NCI-H2171 treated with DMSO at 0.1 percent for 48 hours (cell line): ENCODE measurements around the gene EIPR1.

Source experiments
- DNase-seq: peaks from one replicate; lab custom pipeline; 2025; lab: John Stamatoyannopoulos, UW

The EIPR1 gene

DNA sequence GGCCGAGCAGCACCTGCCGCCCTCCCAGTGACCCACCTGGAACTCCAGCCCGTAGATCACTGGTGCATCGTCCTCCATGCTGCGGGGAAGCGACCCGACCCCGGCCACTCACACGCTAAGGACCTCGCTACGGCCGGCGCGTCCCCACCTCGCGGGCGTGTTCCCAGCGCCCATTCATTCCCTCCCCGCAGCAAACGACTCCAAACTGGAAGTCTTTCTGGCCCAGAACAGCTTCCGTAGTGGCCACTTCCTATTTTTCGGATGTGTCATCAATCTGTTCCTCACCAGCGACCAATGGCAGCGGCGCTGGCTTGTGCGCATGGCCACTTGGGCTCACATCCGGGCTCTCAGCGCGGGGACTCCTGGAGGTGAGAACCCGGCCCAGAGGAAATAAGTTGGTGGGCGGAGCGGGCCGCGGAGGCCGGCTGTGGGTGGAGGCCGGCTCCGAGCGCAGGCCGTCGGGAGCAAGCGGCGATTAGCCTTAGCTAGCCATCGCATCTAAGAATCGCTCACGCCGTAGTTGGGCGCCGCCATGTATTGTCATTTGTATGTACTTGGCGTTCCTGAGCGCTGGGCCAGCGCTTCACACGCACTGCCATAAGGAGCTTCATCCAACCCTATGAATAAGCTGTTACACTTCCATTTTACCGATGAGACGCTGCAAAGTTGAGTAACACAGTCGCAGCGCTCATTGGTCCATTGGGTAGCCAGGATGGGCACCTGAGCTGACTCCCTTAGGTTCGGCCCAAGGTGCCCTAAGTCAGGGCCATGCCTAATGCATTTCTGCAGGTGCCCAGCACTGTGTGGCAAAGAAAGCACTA, at the start of gene EIPR1:
EIPR1 (minus strand) TSS at position 207 of the 821 bp plus-strand sequence; CDS start at position 78, 129 bp downstream.
- peak; percentile 99 for DNase-seq

DNA sequence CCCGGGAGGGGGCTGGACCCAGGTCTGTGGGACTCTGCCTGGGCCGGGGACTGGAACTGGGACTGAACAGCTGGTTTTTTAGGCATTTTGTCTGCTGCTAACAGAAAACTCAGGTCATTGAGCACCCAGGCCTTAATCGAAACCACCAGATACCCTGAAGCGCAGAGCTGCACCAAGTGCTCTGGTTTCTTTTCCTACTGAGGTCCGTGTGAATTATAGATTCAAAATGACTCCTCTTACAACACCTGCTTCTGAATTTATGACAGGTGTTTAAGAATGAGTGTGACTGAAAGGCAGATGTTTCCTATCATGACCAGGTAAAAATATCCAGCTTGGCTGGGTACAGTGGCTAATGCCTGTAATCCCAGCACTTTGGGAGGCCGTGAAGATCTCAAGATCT, 49.7 kb upstream of the EIPR1 start:
- peak; percentile 59 for DNase-seq

DNA sequence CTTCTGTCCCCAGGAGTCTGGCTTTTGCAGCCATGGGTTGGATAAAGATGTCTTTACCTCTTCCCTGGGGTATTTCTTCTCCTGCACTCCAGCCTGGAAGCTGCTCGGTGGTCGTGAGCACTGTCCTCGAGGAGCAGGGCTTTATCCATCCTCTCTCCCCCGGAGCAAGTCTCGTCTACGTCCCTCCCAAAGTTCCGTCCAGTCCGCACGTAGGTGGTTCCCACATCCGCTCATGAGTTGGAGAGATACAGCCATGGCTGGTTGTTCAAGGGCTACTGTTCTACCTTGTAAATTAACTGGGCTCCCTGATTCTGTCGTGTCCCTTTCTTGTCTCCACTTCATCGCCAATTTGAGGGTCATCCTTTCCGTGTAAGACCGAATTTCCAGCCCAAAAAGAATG, 49.0 kb upstream of the EIPR1 start:
- DNase-seq = no peak

DNA sequence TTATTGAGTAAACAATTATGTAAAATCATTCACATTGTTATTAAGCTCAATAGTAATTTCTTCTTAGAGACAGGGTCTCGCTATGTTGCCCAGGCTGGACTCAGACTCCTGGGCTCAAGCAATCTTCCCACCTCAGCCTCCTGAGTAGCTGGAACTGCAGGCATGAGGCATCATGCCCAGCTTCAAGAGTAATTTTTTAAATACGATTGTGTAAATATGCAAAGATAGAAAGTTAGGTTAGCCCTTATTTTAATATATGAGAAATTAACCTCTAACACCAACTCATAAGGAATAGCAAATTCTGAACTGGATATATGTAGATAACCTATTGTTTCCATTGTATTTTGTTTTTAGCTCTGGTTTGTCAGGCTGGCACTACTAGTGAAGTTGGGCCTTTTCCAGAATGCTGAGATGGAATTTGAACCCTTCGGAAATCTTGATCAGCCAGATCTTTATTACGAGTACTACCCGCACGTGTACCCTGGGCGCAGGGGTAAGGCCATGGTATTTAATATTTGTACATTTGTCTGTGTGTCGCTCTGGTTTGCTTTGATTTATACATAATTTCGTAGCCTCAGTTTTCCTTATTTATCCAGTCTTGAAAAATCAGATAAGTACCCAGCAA, 46.7 kb upstream of the EIPR1 start:
- no peak for DNase-seq

DNA sequence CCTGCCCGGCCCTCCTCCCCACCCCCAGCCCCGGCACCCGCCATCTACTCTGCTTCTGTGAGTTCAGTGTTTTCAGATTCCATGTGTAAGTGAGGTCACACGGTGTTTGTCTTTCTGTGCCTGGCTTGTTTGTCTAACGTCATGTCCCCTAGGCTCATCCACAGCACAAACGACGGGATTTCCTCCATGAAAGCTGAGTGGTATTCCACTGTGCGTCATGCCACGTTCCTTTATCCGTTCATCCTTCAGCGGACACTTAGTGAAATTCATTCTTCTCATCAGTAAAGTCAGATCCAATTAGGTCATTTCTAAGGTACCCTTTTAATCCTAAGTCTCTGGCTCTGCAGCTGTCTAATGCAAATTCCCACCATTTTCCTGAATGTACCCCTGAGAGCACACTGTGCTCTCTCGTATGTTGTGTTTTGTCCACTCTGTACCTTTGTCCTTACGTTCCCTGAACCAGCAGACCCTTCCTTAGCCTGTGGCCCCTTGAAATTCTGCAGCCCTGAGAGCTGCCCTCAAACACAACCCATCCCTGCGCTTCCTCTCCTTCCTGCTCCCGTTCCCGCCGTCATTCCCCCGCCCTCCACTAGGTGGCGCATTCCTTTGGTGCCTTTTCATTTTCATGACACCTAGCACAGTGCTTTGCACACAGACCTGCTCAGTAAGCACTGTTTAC, 46.0 kb upstream of the EIPR1 start:
- peak; percentile 39 for DNase-seq

DNA sequence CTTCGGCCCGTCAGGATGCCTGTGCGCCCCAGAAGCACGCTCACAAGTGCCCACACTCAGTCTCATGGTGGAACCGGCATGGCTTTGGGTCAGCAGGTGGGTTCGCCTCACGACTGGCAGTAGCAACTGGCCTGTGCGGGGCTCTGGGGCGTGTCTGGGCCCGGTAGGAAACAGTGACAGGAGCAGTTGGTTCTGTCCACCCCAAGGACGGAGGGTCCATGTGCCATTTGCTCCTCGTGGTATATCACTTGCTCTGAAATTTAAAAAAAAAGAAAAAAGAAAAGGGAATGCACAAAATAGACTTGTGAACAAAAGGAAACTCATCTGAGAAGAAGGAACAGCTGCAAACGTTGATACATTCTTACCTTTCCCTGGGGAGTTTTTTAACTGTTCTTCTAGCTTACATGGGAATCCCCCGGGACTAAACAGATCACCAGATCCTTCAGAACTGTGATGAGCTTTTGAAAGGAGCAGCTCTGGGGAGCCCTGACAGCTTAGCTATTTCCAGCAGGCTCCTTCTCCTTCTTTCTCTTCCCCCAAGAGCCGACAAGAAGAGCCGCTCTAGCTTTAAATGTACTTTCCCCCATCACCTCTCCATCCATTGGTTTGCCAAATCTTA, 44.7 kb upstream of the EIPR1 start:
- peak; percentile 86 for DNase-seq

DNA sequence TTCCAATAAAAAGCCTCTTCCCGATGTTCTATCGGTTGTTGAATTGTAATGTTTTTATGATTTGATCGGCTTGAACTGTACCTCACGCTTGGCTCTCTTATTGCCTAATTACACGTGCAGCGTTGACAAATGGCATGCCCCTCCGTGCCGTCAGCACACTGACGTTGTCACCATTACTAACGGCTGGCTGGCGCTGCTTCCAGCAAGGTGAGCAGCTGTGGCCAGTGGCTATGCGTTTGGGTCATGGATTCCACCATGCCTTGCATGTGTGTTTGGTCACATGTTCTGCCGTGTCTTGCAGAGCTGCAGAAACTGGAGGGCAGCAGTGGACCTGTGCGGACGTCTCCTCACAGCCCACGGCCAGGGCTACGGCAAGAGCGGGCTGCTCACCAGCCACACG, 44.0 kb upstream of the EIPR1 start:
- DNase-seq = no peak

DNA sequence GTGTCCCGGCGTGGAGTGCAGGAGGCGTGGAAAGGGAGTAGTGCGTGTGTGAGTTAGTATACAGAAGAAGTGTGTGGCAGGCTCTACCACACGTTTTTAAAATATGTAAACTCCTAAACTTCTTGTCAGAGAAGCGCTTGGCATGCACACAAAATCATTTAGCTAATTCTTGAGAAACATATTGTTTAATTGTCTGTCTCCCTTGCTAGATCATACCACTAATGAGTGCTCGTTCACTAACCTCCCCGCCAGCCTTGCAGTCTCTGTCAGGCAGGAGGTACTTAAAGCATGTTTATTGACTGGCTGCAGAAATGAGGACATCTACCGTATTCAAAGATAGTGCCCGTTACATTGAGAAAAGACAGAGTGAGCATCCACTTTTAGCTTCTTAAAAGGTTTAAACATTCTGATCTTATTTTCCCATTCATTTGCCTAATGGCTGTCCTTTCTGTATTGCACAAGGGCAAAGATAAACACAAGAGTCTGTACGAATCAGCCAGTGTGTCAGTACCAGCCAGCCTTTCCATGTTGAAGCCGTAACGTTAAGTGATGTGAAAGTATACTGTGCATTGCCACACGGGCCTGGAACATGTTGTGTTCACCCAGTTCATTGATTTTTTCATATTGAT, 43.3 kb upstream of the EIPR1 start:
- DNase-seq = no peak

DNA sequence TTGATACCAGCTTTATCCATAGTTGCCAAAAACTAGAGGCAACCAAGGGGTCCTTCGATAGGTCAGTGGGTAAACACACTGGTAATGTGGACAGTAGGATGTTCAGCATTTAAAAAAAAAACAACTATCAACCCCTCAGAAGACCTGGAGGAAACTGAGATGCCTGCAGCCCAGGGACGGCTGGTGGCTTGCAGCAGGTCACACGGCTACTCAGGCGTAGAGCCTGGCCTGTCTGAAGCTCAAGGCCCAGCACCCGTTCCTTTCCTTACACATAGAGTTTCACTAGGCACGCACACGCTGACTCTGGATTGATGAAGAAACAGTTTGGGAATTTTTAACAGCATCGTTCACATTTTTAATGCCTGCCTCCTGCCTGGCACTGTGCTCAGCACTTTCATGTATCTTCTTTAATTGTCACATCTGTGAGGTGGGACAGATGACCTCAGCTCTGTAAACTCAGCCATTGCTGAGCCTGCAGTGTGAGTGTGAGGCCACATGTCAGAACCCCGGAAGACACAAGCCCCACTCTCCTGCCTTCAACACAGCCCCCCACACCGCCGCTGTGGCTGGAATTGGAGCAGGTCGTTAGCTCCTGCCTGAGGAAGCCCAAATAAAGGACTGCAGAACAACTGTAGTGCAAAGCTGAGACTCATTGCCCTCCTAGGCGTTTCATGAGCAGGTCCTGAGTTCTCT, 42.6 kb upstream of the EIPR1 start:
- no peak for DNase-seq

DNA sequence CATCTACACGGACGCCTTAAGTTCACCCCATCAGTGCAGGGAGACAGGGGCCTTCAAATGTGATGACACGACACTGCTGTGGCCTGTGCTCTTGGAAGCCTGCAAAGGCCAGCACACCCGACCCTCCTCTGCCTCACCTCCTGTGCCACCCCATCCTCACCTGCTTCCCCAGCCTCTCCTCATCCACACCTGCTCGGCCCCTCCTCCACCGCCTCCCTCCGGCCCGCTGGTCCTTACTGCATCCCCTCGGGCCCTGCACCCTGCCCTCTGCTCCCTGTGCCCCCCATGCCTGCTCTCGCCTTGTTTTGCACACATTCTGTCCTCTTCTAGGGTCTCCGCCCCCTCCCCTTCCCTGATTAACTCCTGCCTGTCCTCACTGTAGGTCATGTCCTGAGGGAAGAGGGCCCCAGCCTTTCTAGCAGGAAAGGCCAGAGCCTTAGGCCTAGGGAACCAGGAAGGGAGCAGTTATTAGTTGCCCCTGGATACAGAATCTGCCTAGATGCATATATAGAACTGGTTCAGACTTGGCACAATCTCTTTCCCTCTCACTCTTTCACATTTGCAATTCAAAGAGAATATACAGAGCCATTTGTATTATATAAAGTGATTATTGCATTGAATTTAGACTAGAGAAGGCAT, 41.3 kb upstream of the EIPR1 start:
- DNase-seq = no peak

DNA sequence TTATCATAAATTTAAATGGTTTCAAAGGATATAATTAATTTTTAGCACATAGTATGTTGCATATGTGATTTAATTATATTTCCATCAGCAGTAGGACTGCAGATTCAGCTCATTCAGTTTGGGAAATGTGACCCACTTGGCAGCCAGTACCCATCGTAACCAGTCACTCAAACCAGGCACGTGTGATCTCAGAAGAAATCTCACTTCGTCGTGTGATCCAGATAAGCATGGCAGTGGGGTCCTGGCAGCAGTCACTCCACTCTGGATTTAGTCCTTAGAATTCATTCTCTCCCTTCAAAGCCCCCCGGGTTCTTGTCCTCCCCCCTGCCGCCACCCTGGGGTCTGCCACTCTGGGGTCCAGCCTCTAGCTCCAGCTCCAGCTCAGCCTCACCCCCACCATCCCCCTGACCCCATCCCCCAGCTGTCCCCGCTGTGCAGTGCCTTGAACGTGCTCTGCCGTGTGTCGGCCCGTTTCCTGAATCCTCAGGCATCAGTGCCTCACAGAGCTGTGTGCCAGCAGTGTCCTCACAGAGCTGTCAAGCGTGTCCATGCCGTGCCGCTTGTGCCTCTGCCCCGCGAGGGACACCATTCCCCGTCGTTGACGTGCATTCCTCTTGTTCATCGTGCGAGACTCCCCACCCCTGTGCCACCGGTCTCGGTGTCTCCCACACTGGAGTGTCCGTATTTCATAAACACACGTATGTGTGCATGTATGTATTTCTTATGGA, 36.7 kb upstream of the EIPR1 start:
- DNase-seq = no peak

DNA sequence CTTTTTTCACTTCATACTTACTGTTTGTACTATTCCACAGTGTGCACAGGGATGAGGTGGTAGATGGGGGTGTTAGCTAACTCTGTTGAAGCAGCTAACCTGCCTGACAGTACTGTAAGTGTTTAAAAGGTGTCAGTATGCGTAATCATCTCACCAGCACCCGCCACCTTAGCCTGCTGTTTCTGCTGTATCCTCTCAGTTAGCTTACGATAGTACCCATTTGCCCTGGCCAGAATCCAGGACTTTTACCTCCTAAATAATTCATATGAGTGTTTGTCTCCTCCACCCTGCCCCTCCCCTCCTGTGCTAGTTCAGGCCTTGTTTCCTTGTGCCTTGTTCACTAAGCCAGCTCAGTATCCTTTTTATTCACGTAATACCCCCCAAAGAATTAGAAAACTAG, 36.1 kb upstream of the EIPR1 start:
- DNase-seq = no peak

DNA sequence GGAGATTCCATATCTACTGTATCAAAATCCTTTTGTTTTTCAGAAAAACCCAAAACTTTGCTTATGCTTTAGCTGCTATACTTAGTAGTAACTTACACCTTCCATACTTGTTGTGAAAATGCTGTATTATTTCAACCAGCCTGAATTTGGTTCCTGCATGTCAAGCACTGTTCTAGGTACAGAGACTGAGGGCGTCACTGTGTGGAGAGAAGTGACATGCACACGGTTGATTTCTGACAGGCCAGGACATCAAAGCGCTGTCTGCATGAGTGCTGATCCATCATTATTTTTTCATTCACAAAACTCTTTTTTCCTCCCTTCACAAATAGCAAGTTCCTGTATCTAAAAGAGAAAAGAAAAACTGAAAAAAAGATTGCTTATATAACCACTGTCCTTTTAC, 33.5 kb upstream of the EIPR1 start:
- no peak for DNase-seq

DNA sequence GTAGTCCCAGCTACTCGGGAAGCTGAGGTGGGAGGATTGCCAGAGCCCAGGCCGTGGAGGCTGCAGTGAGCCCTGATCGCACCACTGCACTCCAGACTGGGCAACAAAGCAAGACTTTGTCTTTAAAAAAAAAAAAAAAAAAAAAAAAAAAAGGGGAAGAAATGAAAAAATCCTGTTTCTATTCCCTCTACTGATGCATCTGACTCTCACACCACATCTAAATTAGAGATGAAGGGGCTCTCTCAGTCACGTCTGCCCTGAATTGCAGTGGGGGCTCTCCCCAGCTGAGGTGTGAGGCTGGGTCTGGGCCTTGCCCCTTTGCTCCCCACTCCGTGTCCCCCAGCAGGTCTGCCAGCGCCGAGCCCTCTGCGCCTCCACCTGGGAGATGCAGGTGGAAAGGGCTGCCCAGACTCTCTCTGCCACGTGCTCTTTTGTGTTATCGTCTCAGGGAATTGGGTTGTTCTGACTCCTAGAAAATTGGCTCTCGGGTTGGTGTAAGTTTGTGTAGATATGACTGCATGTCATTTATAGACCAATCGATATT, 32.1 kb upstream of the EIPR1 start:
- DNase-seq = no peak

DNA sequence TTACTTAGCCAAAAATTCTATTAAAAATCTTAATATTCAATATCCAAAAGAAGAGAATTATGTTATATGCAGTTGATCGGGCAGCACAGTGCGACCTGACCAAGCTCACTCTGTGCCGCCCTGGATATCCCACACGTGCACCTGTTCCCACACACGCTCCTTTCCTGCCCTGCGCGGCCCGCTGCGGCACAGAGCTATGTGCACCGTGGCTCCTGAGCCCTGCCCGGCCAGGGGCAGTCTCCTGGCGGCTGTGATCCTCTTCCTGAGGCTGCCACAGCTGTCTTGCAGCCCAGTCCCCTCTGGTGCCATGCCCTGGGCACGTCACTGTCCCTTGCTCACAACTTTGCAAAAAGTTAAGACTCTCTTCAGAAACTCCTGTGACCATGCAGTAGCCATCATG, 31.2 kb upstream of the EIPR1 start:
- no peak for DNase-seq

DNA sequence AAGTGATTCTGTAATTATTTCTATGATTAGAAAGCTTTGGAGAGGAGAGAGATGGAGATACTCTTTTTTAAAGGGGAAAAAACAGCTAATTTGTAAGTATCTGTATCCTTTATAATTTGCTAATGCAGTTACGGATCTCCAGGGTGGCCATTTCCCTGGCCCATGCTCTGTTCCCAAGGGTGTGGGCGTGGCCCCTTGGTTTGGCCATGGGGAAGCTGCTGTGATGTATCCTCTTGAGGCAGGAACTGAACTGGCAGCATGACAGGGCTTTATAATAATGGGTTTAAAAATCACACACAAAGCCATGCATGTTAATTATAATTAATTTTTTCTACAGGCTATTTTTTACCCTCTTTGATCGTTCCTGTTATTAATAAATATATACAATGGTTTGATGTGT, 28.9 kb upstream of the EIPR1 start:
- no peak for DNase-seq

DNA sequence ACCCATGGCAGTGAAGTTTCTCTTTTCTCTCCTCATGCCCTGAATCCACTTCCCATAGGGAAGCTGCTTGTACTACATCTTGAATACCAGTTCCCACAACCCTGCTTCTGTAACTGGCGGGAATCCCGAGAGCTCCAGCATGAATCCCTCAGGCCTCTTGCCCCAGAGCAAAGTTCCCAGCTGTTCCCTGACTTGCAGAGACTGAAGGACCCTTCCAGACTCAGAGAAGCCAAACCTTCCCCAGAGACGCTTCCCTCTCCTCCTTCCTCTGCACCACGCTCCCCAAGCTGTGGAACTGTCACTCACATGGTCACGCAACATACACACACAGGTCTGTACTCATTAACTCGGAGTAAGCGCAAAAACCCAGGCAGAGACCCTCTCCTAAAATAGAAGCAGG, 28.3 kb upstream of the EIPR1 start:
- no peak for DNase-seq

DNA sequence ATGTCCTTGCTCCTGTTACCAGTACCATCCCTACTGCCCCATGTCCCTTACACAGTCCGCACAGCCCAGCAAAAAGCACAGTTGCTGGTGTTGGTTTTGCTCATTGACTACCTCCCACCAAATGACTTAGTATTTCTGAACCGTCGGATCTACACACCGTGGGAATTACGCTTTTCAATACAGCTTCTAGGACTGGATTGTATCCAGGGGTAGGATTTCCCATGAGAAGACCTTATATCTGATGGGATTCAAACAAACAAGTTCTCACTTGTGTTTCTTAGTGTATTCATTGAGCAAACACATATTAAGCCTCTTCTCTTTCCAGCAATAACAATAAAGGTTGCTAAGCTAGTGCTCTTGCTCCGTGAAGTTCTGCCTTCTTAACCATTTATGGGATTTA, 27.7 kb upstream of the EIPR1 start:
- DNase-seq = no peak

DNA sequence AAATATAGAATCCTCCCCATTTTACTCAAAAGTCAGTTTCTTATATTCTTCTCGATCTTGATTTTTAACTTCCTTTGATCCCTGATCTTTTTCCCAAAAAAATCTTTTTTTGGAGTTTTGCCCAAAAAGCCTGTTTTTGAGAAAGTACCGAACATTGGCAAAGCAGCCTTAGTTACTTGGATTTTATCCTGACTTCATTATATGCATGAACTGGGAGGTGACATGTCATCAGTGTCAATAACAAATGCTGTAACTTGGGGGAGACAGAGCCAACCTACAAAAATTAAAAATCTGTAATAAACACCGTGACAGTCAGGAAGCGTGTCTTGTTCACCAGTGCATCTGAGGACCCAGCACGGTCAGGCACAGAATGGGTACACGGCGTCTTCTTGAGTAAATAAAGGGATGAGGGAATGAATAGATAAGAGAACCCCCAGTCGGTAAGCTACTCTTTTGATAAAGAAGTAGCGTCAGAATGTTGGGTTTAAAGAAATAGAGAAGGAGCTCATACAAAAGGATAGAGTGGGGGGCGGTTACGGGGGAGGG, 26.8 kb upstream of the EIPR1 start:
- DNase-seq = no peak
